ENCODE data around the gene UNC45A.

UNC45A gene

DNA sequence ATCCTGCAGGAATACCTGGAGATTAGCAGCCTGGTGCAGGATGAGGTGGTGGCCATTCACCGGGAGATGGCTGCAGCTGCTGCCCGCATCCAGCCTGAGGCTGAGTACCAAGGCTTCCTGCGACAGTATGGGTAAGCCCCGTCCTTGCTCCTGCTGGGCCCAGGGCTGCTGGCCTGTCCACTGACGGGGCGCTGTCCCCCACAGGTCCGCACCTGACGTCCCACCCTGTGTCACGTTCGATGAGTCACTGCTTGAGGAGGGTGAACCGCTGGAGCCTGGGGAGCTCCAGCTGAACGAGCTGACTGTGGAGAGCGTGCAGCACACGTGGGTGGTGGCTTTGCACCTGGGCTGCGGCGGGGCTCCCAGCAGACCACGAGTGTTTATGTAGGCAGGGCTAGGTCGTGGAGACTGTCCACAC, 45.8 kb upstream of the UNC45A start:
- TF ChIP-seq, protein P1, sequence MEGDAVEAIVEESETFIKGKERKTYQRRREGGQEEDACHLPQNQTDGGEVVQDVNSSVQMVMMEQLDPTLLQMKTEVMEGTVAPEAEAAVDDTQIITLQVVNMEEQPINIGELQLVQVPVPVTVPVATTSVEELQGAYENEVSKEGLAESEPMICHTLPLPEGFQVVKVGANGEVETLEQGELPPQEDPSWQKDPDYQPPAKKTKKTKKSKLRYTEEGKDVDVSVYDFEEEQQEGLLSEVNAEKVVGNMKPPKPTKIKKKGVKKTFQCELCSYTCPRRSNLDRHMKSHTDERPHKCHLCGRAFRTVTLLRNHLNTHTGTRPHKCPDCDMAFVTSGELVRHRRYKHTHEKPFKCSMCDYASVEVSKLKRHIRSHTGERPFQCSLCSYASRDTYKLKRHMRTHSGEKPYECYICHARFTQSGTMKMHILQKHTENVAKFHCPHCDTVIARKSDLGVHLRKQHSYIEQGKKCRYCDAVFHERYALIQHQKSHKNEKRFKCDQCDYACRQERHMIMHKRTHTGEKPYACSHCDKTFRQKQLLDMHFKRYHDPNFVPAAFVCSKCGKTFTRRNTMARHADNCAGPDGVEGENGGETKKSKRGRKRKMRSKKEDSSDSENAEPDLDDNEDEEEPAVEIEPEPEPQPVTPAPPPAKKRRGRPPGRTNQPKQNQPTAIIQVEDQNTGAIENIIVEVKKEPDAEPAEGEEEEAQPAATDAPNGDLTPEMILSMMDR (IDR thresholded peaks at IDR 0.05), result no peak
- intact Hi-C loops (cut with DNase I; ENCODE audit: low total_unique reads), result no loop called here
- no peak overlapping the region for H3K27ac ChIP-seq
- H3K36me3 ChIP-seq, result peaks cover 46 to 69% (median 63%) of the 10 kb centered on the region in 3 donors
- peaks cover 0 to 21% (median 13%) of the 10 kb centered on the region in 4 donors for H3K4me1 ChIP-seq
- H3K9me3 ChIP-seq, result no peaks in the 10 kb centered on the region
- H3K27me3 ChIP-seq, result no peaks in the 10 kb centered on the region
- H3K4me3 ChIP-seq, result no peak overlapping the region
- DNase-seq, result peak in 1 of 2 donors; percentile 64

DNA sequence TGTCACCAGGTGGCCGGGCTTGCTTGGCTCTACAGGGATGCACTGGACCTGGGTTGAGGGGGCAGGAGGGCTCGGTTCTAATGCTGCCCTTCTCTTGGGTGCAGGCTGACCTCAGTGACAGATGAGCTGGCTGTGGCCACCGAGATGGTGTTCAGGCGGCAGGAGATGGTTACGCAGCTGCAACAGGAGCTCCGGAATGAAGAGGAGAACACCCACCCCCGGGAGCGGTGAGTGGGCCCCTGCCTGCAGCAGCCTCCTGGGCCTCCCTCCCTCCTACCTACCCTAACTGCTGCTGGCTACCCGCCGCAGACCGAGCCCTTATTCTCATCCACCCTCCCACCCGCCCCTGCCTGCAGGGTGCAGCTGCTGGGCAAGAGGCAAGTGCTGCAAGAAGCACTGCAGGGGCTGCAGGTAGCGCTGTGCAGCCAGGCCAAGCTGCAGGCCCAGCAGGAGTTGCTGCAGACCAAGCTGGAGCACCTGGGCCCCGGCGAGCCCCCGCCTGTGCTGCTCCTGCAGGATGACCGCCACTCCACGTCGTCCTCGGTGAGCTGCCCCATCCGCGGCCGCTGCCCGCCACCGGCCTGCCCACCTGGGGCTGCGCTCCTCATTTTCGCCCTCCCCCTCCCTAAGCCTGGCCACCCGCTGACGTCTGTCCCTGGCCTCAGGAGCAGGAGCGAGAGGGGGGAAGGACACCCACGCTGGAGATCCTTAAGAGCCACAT, 45.2 kb upstream of the UNC45A start:
- Histone ChIP-seq H3K27ac (no peak overlapping the region), H3K4me3 (no peak overlapping the region), H3K27me3 (no peaks in the 10 kb centered on the region), H3K4me1 (peaks cover 0 to 15% (median 7%) of the 10 kb centered on the region in 4 donors), H3K9me3 (no peaks in the 10 kb centered on the region), H3K36me3 (peaks cover 46 to 75% (median 63%) of the 10 kb centered on the region in 3 donors)
- DNase-seq, result no peak
- intact Hi-C loops (cut with DNase I; ENCODE audit: low total_unique reads), result no loop called here
- TF ChIP-seq, protein P1 (IDR thresholded peaks at IDR 0.05), result no peak

DNA sequence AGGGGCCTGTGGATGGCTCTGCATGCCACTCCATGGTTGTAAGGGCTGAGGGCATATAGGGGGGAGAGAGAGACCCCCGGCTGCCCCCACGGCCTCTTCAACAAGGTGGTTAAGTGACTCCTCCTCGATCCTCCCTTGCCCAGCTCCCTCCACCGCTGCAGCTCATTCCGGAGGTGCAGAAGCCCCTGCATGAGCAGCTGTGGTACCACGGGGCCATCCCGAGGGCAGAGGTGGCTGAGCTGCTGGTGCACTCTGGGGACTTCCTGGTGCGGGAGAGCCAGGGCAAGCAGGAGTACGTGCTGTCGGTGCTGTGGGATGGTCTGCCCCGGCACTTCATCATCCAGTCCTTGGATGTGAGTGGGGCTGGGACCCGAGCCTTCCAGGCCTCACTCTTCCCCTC, 44.2 kb upstream of the UNC45A start:
- no peak for DNase-seq
- Histone ChIP-seq H3K4me1 (peaks cover 0 to 6% (median 1%) of the 10 kb centered on the region in 4 donors), H3K27ac (no peak overlapping the region), H3K36me3 (peaks cover 51 to 84% (median 71%) of the 10 kb centered on the region in 3 donors), H3K27me3 (no peaks in the 10 kb centered on the region), H3K9me3 (no peaks in the 10 kb centered on the region), H3K4me3 (no peak overlapping the region)
- TF ChIP-seq, protein P1 (IDR thresholded peaks at IDR 0.05), result no peak
- intact Hi-C loops (cut with DNase I; ENCODE audit: low total_unique reads), result no loop called here

DNA sequence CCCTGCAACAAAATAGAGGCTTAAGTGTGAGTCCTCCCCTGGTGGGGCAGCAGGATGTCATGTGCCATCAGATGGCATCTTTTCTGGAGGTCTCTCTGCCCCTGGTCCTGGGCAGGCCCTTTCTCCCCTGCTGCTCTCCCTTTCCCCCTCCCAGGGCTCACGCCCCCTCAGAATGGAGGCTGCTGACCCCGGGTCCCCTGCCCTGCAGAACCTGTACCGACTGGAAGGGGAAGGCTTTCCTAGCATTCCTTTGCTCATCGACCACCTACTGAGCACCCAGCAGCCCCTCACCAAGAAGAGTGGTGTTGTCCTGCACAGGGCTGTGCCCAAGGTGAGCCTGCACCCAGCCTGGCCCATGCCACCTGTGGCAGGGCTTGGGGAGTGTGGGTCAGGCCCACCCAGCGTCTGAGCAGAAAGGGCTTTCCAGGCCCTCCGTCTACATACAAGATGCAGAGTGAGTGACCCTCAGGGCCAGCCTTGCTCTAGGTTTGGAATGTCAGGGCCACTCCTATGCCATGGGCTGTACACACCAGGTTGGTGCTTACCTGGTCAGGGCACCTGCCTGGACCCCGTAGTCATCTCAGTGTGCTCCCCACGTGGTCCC, 43.6 kb upstream of the UNC45A start:
- Histone ChIP-seq H3K4me3 (no peak overlapping the region), H3K4me1 (no peaks in the 10 kb centered on the region), H3K9me3 (no peaks in the 10 kb centered on the region), H3K27me3 (no peaks in the 10 kb centered on the region), H3K36me3 (peaks cover 51 to 87% (median 74%) of the 10 kb centered on the region in 3 donors), H3K27ac (no peak overlapping the region)
- TF ChIP-seq, protein P1 (IDR thresholded peaks at IDR 0.05), result no peak
- DNase-seq, result no peak
- intact Hi-C loops (cut with DNase I; ENCODE audit: low total_unique reads), result no loop called here

DNA sequence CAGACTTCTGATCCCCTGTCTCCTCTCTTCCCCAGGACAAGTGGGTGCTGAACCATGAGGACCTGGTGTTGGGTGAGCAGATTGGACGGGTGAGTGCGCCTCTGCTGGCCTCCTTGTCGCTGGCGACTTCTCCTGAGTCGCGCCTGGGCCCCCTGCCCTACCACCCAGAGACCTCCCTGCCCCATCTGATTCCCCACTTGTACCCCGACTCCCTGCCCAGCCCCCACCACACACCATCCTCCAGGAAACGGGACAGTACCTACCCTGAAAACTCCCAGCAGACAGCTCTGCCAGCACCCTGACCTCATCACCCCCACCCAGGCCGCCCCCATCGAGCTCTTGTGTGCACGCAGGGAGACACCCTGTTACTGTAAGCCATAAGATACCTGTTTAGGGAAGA, 43.1 kb upstream of the UNC45A start:
- no peak overlapping the region for H3K27ac ChIP-seq
- DNase-seq, result peak in 1 of 2 donors; percentile 62
- no peaks in the 10 kb centered on the region for H3K9me3 ChIP-seq
- intact Hi-C loops (cut with DNase I; ENCODE audit: low total_unique reads), result no loop called here
- no peaks in the 10 kb centered on the region for H3K4me1 ChIP-seq
- TF ChIP-seq, protein P1 (IDR thresholded peaks at IDR 0.05), result no peak
- no peaks in the 10 kb centered on the region for H3K27me3 ChIP-seq
- H3K36me3 ChIP-seq, result peaks cover 51 to 83% (median 71%) of the 10 kb centered on the region in 3 donors
- H3K4me3 ChIP-seq, result no peak overlapping the region

All from tibial artery (tissue), 4 donors.